Measurements from ENCODE around the gene KLK7.

The KLK7 gene

GRCh38 chr19:51027873-51028272 lies 44.2 kb upstream of the KLK7 start:
- no peaks in the 10 kb centered on the region for H3K36me3 ChIP-seq (ENCODE audit: control insufficient read depth, insufficient read depth, low read length)
- no peak overlapping the region for H3K27ac ChIP-seq
- H3K9me3 ChIP-seq (ENCODE audit: control insufficient read depth, low read length): no peaks in the 10 kb centered on the region
- H3K9ac ChIP-seq: no peak overlapping the region
- no peaks in the 10 kb centered on the region for H3K79me2 ChIP-seq
- no peaks in the 10 kb centered on the region for H3K27me3 ChIP-seq (ENCODE audit: control insufficient read depth, insufficient read depth, low read length)
- H3K4me1 ChIP-seq: no peaks in the 10 kb centered on the region
- H2AFZ ChIP-seq: no peak overlapping the region
- TF ChIP-seq, protein P1, sequence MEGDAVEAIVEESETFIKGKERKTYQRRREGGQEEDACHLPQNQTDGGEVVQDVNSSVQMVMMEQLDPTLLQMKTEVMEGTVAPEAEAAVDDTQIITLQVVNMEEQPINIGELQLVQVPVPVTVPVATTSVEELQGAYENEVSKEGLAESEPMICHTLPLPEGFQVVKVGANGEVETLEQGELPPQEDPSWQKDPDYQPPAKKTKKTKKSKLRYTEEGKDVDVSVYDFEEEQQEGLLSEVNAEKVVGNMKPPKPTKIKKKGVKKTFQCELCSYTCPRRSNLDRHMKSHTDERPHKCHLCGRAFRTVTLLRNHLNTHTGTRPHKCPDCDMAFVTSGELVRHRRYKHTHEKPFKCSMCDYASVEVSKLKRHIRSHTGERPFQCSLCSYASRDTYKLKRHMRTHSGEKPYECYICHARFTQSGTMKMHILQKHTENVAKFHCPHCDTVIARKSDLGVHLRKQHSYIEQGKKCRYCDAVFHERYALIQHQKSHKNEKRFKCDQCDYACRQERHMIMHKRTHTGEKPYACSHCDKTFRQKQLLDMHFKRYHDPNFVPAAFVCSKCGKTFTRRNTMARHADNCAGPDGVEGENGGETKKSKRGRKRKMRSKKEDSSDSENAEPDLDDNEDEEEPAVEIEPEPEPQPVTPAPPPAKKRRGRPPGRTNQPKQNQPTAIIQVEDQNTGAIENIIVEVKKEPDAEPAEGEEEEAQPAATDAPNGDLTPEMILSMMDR (IDR thresholded peaks at IDR 0.05): no peak
- H3K4me3 ChIP-seq (ENCODE audit: low read depth, low read length): no peak overlapping the region
- no peak overlapping the region for H3K4me2 ChIP-seq (ENCODE audit: low read length)

DNA sequence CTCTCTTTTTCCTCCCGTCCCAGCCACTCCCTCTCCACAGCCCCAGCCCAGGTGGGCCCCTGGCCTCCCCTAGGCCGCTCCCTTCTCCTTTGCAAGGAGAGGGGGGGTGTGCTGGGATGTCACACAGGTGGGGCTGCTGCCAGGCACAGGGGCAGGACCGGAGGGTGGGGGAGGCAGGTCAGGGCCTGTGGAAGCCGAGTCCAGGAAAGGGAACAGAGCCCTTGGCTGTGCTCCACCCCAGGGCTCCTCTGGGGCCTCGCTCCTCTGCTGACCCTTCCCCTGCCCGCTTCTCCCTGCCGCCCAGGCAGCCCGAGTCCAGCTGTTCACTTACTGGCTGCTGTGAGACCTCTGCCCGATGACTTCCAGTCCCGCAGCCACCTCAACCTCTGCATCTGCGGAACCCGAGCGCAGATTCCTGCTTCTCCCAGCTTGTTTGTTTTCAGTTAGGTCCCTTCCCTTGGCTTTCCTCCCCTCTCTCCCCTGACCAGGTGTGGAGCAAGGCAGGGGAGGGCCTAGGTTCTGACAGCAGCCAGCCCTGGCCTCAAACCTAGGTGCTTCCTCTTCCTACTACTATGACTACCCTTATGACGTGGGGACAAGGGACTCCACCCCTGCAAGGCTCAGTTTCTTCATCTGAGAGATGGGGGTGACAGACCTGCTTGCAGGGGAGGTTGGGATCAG lies 43.5 kb upstream of the KLK7 start:
- Histone ChIP-seq H3K4me1 (no peaks in the 10 kb centered on the region), H3K9ac (no peak overlapping the region), H3K4me2 (ENCODE audit: low read length) (no peak overlapping the region), H3K27ac (no peak overlapping the region), H3K27me3 (ENCODE audit: control insufficient read depth, insufficient read depth, low read length) (no peaks in the 10 kb centered on the region), H3K9me3 (ENCODE audit: control insufficient read depth, low read length) (no peaks in the 10 kb centered on the region), H3K79me2 (no peaks in the 10 kb centered on the region), H3K36me3 (ENCODE audit: control insufficient read depth, insufficient read depth, low read length) (no peaks in the 10 kb centered on the region), H2AFZ (no peak overlapping the region), H3K4me3 (ENCODE audit: low read depth, low read length) (no peak overlapping the region)
- TF ChIP-seq, protein P1 (IDR thresholded peaks at IDR 0.05): no peak

DNA sequence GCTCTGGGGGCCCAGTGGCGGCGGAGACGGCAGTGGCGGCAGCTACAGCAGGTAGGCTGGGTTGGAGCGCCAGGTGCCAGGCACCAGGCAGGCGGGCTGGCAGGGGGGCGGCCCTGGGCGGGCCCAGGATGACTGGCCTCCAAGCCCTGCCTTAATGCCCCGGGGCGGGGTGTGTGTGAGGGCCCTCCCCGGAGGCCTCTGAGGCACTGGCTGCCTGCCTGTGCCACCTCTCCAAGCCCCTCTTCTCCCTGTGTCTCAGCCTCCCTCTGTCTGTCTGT lies 42.8 kb upstream of the KLK7 start, which contains the start of gene KLK11:
Gene KLK11, minus strand, starts transcription at position 63 of the 278 bp plus-strand sequence. CDS start 985 bp downstream, outside the sequence.
- no peaks in the 10 kb centered on the region for H3K79me2 ChIP-seq
- H3K4me3 ChIP-seq (ENCODE audit: low read depth, low read length): no peak within 1 kb of the TSS
- no peaks in the 10 kb centered on the region for H3K36me3 ChIP-seq (ENCODE audit: control insufficient read depth, insufficient read depth, low read length)
- H3K9ac ChIP-seq: no peak within 1 kb of the TSS
- TF ChIP-seq, protein P1 (IDR thresholded peaks at IDR 0.05): no peak
- no peak within 1 kb of the TSS for H3K27ac ChIP-seq
- no peak within 1 kb of the TSS for H2AFZ ChIP-seq
- H3K4me2 ChIP-seq (ENCODE audit: low read length): no peak within 1 kb of the TSS
- no peaks in the 10 kb centered on the region for H3K4me1 ChIP-seq
- no peaks in the 10 kb centered on the region for H3K27me3 ChIP-seq (ENCODE audit: control insufficient read depth, insufficient read depth, low read length)
- no peaks in the 10 kb centered on the region for H3K9me3 ChIP-seq (ENCODE audit: control insufficient read depth, low read length)

- H3K27ac ChIP-seq: no peak overlapping the region
- H3K27me3 ChIP-seq (ENCODE audit: control insufficient read depth, insufficient read depth, low read length): no peaks in the 10 kb centered on the region
- H3K4me2 ChIP-seq (ENCODE audit: low read length): no peak overlapping the region
- H3K4me3 ChIP-seq (ENCODE audit: low read depth, low read length): no peak overlapping the region
- peaks cover 2% of the 10 kb centered on the region for H3K4me1 ChIP-seq
- no peak overlapping the region for H3K9ac ChIP-seq
- no peaks in the 10 kb centered on the region for H3K36me3 ChIP-seq (ENCODE audit: control insufficient read depth, insufficient read depth, low read length)
- TF ChIP-seq, protein P1 (IDR thresholded peaks at IDR 0.05): no peak
- H2AFZ ChIP-seq: no peak overlapping the region
- H3K9me3 ChIP-seq (ENCODE audit: control insufficient read depth, low read length): no peaks in the 10 kb centered on the region
- H3K79me2 ChIP-seq: no peaks in the 10 kb centered on the region
Measured at GRCh38 chr19:51025809-51026553, 42.3 kb upstream of the KLK7 start.

Measured in parathyroid adenoma (tissue), 2 donors.